ENCODE data around the gene PSD.

PSD gene

DNA sequence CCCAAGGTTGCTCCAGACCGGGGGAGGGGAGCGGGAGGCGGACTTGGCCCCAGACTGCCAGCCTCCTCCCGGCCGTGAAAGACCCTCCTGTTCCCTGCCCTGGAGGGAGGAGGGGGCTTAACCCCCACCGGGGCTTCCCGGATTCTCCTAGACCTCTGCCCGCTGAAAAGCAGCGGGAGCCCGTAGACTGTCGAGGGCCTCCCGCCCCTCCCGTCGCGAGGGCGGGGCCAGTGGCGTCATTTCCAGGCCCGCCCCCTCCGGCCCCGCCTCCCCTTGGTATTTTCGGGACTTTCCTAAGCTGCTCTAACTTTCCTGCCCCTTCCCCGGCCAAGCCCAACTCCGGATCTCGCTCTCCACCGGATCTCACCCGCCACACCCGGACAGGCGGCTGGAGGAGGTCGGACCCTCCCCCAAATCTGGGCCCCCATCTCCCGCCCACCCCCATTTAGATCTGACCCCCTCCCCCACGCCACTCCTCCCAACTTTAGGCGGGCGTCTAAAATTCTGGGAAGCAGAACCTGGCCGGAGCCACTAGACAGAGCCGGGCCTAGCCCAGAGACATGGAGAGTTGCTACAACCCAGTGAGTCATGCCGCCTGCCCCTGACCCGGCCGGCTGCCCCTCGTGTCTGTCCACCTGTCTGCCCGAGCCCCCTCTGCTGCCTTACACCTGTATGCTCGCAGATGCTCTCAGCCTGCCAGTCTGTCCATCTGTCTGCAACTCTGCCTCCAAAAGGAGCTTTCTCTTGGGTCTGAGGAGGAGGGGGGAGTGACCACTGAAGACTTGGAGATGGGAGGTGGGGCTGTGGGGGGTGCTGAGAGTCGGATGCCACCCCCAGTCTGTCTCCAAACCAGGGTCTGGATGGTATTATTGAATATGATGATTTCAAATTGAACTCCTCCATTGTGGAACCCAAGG is 22.9 kb downstream of the PSD start, which contains the start of gene NFKB2:
TSS of gene NFKB2 (plus strand) at position 306 of the 917 bp plus-strand sequence. CDS start at position 561, 255 bp downstream.
- H3K4me3 ChIP-seq (ENCODE audit: low read depth, low read length) = peak within 1 kb of the TSS; percentile 72
- DNase-seq (ENCODE audit: low read depth) = peak; percentile 90
- TF ChIP-seq, protein P1, sequence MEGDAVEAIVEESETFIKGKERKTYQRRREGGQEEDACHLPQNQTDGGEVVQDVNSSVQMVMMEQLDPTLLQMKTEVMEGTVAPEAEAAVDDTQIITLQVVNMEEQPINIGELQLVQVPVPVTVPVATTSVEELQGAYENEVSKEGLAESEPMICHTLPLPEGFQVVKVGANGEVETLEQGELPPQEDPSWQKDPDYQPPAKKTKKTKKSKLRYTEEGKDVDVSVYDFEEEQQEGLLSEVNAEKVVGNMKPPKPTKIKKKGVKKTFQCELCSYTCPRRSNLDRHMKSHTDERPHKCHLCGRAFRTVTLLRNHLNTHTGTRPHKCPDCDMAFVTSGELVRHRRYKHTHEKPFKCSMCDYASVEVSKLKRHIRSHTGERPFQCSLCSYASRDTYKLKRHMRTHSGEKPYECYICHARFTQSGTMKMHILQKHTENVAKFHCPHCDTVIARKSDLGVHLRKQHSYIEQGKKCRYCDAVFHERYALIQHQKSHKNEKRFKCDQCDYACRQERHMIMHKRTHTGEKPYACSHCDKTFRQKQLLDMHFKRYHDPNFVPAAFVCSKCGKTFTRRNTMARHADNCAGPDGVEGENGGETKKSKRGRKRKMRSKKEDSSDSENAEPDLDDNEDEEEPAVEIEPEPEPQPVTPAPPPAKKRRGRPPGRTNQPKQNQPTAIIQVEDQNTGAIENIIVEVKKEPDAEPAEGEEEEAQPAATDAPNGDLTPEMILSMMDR (conservative IDR thresholded peaks at IDR 0.05; ENCODE audit: low read depth, low read length) = no peak

DNA sequence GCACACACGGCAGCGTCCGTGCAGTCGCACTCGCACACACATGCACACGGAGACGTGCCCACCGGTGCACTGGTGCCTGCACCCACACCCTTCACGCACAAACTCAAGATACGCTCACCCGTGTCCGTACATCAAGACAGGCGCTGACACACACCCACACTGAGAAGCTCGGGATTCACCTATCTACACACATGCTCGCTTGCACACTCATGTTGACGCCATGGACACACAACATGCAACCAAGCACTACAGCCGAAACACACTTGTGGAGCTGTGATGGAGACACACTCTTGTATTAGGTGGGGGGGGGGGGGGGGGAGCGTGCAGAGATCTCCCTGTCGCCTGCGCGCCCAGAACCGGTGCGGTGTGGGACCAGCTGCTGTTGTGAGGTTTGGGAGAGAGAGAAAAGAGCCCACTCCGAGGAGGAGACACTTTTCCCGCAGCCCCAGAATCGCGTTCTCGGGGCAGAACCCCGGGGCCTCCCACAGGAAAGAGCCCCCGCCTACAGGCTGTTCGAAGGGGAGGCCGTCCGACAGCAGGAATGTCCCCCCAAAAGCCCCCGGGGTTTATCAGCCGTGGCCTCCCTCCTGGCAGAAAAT is 23.7 kb downstream of the PSD start:
- H3K4me3 ChIP-seq (ENCODE audit: low read depth, low read length) = peak overlapping the region; percentile 72
- DNase-seq (ENCODE audit: low read depth) = peak; percentile 70
- TF ChIP-seq, protein P1 (conservative IDR thresholded peaks at IDR 0.05; ENCODE audit: low read depth, low read length) = no peak

DNA sequence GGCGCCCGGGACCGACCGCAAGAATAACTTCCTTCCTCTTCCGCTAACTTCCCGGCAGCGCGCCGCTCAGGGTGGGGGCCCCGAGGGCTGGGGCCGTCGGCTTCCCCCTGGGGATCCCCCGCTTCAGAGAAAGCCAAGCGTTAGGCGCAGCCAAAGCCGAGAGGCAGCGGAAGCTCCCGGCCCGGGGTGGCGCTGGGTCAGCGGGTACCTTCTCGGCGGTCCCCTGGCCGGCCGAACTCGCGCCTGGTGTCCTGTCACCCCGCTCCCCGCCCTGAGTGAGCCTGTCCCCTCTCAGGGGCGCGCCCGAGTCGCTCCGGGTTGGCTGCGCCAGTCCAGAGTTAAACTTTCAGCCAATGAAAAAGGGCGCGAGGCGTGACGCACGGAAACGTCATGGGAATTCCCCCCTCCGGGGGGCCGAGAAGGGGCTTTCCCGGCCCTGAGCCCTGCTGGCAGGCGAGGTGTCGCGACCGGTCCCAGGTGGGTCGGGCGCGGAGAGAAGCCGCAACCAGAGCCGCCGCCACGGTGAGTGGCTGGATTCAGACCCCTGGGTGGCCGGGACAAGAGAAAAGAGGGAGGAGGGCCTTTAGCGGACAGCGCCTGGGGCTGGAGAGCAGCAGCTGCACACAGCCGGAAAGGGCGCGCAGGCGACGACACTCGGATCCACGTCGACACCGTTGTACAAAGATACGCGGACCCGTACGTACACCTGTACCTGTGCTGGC is 24.3 kb downstream of the PSD start:
- peak overlapping the region; percentile 72 for H3K4me3 ChIP-seq (ENCODE audit: low read depth, low read length)

DNA sequence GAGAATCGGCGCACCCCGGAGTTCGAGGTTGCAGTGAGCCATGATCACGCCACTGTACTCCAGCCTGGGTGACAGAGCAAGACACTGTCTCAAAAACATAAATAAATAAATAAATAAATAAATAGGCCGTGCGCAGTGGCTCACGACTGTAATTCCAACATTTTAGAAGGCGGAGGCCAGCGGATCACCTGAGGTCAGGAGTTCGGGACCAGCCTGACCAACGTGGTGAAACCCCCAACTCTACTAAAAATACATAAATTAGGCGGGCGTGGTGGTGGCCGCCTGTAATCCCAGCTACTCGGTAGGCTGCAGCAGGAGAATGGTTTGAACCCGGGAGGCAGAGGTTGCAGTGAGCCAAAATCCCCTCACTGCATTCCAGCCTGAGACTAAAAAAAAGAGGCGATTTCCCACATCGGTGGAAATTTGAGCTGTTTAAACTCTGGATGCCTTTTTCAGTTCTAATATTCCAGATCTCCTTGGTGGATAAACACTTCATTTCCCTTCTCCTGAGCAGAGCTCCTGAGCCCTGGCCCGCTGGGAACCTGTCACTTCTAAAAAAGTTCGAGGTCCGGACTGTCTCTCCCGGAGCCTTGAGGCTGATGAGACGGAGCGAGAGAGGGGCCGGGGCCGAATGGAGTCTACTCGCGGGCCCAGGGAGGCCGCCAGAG is 25.0 kb downstream of the PSD start:
- H3K4me3 ChIP-seq (ENCODE audit: low read depth, low read length) = peak overlapping the region; percentile 72
- no peak for DNase-seq (ENCODE audit: low read depth)

More for the DNA sequence above, 24.3 kb downstream of the PSD start:
- TF ChIP-seq, protein P1 (conservative IDR thresholded peaks at IDR 0.05; ENCODE audit: low read depth, low read length) = no peak
- peak; percentile 94 for DNase-seq (ENCODE audit: low read depth)

DNA sequence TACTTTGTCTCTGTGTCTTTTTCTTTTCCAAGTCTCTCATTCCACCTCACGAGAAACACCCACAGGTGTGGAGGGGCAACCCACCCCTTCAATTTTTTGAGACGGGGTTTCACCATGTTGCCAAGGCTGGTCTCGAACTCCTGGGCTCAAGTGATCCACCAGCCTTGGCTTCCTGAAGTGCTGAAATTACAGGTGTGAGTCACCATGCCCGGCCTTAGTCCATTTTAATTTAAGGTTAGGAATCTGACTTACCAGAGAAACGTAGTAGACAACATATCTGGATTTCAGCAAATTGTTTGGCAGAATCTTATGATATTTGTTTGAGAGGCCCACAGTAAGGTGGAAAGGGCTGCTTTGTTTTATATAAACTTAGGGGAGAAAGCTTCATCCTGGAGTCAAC is 26.3 kb downstream of the PSD start:
- H3K4me3 ChIP-seq (ENCODE audit: low read depth, low read length) = no peak overlapping the region
- TF ChIP-seq, protein P1 (conservative IDR thresholded peaks at IDR 0.05; ENCODE audit: low read depth, low read length) = no peak
- no peak for DNase-seq (ENCODE audit: low read depth)

More for the DNA sequence above, 25.0 kb downstream of the PSD start:
- TF ChIP-seq, protein P1 (conservative IDR thresholded peaks at IDR 0.05; ENCODE audit: low read depth, low read length) = peak; percentile 84

DNA sequence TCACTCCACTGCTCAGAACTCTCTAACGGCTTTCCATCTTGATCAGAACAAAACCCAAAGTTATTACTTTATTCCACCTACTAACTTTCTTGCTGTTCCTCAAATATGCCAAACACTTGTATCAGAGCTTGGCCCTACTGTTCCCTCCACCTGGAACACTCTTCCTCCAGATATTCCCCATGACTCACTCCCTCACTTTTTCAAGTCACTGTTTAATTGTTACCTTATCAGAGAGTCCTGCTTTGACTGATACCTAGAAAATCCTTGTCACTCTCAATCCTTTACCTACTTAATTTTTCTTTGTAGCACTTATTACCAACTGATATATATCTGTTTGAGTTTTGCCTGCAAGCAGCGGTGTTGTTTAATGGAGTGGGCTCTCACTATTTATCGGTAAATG is 28.7 kb downstream of the PSD start:
- no peak overlapping the region for H3K4me3 ChIP-seq (ENCODE audit: low read depth, low read length)
- TF ChIP-seq, protein P1 (conservative IDR thresholded peaks at IDR 0.05; ENCODE audit: low read depth, low read length) = no peak
- no peak for DNase-seq (ENCODE audit: low read depth)
